GM12873 (cell line): Measurements from ENCODE around the gene CTNND2.

ENCODE experiments used
- TF ChIP-seq, protein P1 (sequence below): IDR thresholded peaks from 2 replicates; pipeline ENCODE4 v1.5.1; 2012; ENCODE audit warnings: low read depth, mild to moderate bottlenecking, moderate library complexity, low read length, control low read depth; ENCODE audit not compliant: insufficient read depth; ENCODE audit errors: missing control alignments

CTNND2 gene

DNA sequence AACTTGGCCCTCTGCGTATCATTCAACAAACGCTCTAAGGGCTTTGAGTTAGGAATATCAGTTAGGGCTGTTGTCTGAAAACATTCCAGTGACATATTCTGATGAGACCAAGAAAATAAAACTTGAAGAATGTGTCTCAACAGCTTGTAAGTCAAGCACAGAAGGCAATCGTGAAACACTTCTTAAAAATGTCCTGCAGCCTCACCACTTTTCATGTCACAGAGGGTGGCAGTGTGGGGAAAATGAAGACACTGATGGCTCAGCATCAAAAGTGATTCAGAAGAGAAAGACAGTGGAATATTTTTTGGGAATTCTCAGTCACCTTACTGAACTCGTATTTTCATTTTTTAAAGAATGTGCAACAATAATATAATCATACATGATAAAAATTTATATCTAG lies 247.3 kb downstream of the CTNND2 start:
- TF ChIP-seq, protein P1, sequence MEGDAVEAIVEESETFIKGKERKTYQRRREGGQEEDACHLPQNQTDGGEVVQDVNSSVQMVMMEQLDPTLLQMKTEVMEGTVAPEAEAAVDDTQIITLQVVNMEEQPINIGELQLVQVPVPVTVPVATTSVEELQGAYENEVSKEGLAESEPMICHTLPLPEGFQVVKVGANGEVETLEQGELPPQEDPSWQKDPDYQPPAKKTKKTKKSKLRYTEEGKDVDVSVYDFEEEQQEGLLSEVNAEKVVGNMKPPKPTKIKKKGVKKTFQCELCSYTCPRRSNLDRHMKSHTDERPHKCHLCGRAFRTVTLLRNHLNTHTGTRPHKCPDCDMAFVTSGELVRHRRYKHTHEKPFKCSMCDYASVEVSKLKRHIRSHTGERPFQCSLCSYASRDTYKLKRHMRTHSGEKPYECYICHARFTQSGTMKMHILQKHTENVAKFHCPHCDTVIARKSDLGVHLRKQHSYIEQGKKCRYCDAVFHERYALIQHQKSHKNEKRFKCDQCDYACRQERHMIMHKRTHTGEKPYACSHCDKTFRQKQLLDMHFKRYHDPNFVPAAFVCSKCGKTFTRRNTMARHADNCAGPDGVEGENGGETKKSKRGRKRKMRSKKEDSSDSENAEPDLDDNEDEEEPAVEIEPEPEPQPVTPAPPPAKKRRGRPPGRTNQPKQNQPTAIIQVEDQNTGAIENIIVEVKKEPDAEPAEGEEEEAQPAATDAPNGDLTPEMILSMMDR, result no peak

DNA sequence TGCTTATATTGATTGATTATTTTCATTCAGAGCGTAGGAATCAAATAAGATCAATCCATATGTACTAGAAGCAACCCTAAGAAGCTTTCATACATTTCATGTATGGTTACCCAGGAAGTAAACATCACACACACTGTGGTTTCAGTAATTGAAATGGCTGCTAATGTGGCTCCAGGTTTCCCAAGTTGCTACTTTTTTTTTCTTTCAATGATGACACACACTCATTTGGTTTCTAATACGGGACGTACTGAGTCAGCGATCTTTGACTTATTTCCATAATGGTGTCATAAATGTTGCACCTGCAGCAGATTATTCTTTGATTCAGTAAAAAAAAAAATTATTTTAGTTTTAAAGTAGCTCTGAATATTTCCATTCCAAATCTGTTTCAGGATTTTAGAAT lies 248.6 kb downstream of the CTNND2 start:
- TF ChIP-seq, protein P1, result no peak

DNA sequence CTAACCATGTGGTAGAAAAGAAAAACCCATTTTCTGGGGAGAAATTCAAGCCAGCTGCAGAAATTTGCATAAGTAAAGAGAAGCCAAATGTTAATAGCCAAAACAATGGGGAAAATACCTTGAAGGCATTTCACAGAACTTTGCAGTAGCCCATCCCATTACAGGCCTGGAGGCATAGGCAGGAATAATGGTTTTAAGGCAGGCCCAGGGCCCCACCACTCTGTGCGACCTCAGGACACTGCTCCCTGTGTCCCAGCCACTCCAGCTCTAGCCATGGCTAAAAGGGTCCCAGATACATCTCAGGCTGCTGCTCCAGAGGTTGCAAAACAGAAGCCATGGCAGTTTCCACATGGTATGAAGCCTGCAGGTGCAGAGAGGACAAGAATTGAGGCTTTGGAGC lies 253.3 kb downstream of the CTNND2 start:
- TF ChIP-seq, protein P1, result no peak

DNA sequence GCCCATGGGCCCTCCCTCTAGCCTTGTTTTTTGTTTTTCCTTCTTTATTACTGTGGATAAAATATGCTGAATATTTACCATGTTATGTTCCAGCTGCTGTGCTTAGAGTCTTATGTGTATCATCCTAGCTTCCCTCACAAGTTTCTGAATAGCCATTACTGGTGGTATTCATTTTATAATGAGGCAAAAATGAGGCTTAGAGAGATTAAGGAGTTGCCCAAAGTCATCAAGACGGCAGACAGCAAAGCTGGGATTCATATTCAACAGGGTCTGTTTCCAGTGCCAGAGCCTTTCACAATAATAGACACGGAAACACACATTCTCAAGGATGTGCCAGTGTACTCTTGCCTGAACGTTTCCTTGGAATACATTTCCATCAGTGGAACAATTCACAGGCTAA lies 258.1 kb downstream of the CTNND2 start:
- TF ChIP-seq, protein P1, result no peak

DNA sequence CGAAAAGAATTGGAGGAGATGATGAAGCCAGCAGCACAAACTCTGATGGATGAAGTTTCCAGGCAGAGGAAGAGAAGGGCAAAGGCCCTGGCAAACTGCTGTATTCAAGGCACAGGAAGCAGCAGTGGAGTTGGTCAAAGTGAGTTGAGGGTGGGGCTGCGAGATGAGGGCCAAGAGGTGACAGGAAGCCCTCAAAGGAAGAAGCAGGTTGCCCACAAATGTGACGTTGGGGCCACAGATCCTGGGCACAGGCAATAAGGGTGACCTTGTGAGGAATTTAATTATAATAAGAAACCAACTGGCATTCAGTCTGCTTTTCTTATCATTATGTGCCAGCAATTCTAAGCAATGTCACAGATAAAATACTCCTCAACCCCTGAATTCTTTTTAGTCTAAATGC lies 261.8 kb downstream of the CTNND2 start:
- TF ChIP-seq, protein P1, result no peak

DNA sequence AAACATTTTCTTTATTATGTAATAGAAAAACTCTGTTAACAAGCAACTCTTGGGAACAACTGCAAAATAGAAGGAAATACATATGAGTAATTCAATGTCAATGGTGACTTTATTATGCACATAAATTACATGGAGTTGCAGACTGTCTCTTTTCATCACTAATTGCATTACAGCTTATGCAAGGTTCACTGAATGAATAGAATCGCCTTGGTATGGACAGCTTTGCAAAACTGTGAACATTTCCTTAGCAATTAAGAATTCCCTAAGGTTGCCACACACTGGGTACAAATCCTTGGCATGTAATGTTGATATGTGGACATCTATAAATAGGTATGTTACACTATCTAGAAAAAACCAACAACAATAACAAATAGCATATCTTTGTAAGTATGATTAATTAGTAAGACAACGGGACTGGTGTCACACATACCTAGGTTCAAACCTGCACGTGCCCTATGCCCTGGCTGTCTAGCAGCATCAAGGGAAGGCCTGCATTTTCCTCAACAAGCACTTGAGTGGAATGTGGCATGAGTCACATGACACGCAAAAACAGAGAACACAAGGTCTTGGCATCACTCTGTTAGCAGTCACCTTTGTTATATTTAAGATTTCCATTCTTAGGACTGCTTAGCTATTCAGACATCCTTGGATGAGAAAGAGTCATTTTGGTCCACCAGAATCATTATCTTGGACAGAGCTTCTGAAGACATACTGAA lies 263.9 kb downstream of the CTNND2 start:
- TF ChIP-seq, protein P1, result no peak

DNA sequence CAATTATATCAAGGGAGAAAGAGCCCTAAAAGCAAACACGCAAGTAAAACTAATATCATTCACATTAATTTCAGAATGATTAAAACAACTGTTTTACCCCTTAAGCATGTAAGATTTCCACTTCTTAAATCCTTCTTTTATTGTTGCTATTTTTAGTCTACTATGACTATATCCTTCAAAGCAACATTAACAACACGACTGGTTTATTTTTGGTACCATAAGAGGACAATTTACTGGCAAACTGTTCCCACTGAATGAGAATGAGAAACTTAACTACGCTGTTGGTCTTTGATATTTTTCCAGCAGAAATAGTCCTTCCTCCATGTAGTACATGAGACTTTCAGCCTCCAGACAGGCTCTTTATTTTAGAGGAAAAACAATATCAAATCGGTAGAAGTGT lies 281.5 kb downstream of the CTNND2 start:
- TF ChIP-seq, protein P1, result no peak
